Lower leg skin (tissue), 3 donors: ENCODE measurements around the gene ISY1.

Experiments used
- CTCF ChIP-seq, 3 donors: fragments of 450-650 bp; IDR thresholded peaks; one replicate each; pipeline ENCODE4 v1.5.1; 2016; ENCODE audit warnings: antibody characterized with exemption in 3 of 3, mild to moderate bottlenecking in 3 of 3, moderate library complexity in 2 of 3
- POLR2A ChIP-seq, 2 donors: fragments of 450-650 bp; IDR thresholded peaks; one replicate each; pipeline ENCODE4 v1.6.1; 2016 to 2017; ENCODE audit warnings: antibody characterized with exemption in 2 of 2, mild to moderate bottlenecking in 1 of 2, moderate library complexity in 1 of 2

- TF ChIP-seq POLR2A (IDR thresholded peaks at IDR 0.05) = no peak
- TF ChIP-seq CTCF (IDR thresholded peaks at IDR 0.05) = no peak
Measured at GRCh38 chr3:129081503-129081902, 79.4 kb downstream of the ISY1 start.
